OCI-LY7 (cell line): ENCODE data around the gene PRAMEF8. TPM values are rescaled to one million over a fixed set of nuclear protein-coding genes. Genes with fewer than 3 reads are reported as not detected.
"Not testable (repeated sequence)": the region's sequence is repeated elsewhere in the genome, so short reads cannot be mapped to it uniquely, and the experiment has no call there.

Source experiments
- Bru-seq: library from RNA; stranded (reverse); fragments of 400-500 nt; gene quantifications from one replicate; lab custom pipeline; 2021; lab: Mats Ljungman, UMichigan
- BruChase-seq, 2 experiments: library from RNA; stranded (reverse); fragments of 400-500 nt; gene quantifications; one replicate each; lab custom pipeline; 2021; lab: Mats Ljungman, UMichigan
- BruUV-seq: library from RNA; stranded (reverse); fragments of 400-500 nt; replicated peaks from 2 replicates; lab custom pipeline; 2021; lab: Mats Ljungman, UMichigan
- CTCF ChIA-PET: fragments of 300-600 bp; sonication (Branson Sonifier 250); formaldehyde crosslinking; loops from one replicate; lab custom pipeline; 2022; ENCODE audit warnings: antibody characterized with exemption; ENCODE audit not compliant: unreplicated experiment; lab: Charles Lee
- POLR2A ChIA-PET: fragments of 300-600 bp; sonication (Branson Sonifier 250); formaldehyde crosslinking; loops from one replicate; lab custom pipeline; 2022; ENCODE audit warnings: antibody characterized with exemption; lab: Charles Lee
- DNase-seq: peaks from one replicate; pipeline ENCODE4 v3.0.0-alpha.2; 2015; ENCODE audit warnings: low spot score
- H2AFZ ChIP-seq: fragments of 200-600 bp; sonication (generic), shearing (Covaris generic); 2 replicates; pipeline ENCODE4 v1.6.1; 2014; ENCODE audit warnings: mild to moderate bottlenecking, antibody characterized with exemption, low read length, moderate library complexity
- H3K27ac ChIP-seq: fragments of 200-600 bp; sonication (generic); 2 replicates; pipeline ENCODE4 v1.5.1; 2014; ENCODE audit warnings: mixed run types, low read depth, mild to moderate bottlenecking, moderate library complexity, low read length, inconsistent platforms; ENCODE audit not compliant: poor library complexity, severe bottlenecking
- H3K36me3 ChIP-seq: fragments of 200-600 bp; sonication (generic); 2 replicates; pipeline ENCODE4 v1.6.1; 2014; ENCODE audit warnings: mild to moderate bottlenecking, antibody characterized with exemption, low read length, moderate library complexity, mixed read lengths; ENCODE audit not compliant: insufficient read depth
- H3K4me1 ChIP-seq: fragments of 200-600 bp; sonication (generic); 2 replicates; pipeline ENCODE4 v1.5.1; 2014; ENCODE audit warnings: mild to moderate bottlenecking, low read length; ENCODE audit not compliant: insufficient read depth, poor library complexity, severe bottlenecking
- H3K4me2 ChIP-seq: fragments of 200-600 bp; sonication (generic); 2 replicates; pipeline ENCODE4 v1.6.1; 2014; ENCODE audit warnings: mild to moderate bottlenecking, low read length
- H3K4me3 ChIP-seq: fragments of 200-600 bp; sonication (generic); 2 replicates; pipeline ENCODE4 v1.5.1; 2014; ENCODE audit warnings: mild to moderate bottlenecking, low read depth, low read length; ENCODE audit not compliant: poor library complexity, severe bottlenecking
- H3K79me2 ChIP-seq: fragments of 200-600 bp; sonication (generic); 2 replicates; pipeline ENCODE4 v1.6.1; 2016; ENCODE audit warnings: low read depth, mild to moderate bottlenecking, low read length, moderate library complexity, mixed read lengths; ENCODE audit not compliant: insufficient read depth
- H3K9me2 ChIP-seq: fragments of 200-600 bp; sonication (generic); 2 replicates; pipeline ENCODE4 v1.6.1; 2016; ENCODE audit warnings: mild to moderate bottlenecking, low read length, mixed read lengths; ENCODE audit not compliant: insufficient read depth
- H3K9me3 ChIP-seq: fragments of 200-600 bp; sonication (generic); 2 replicates; pipeline ENCODE4 v1.6.1; 2014; ENCODE audit warnings: mild to moderate bottlenecking, mixed run types, low read length, mixed read lengths
- H4K20me1 ChIP-seq: fragments of 200-600 bp; sonication (generic); 2 replicates; pipeline ENCODE4 v1.6.1; 2014; ENCODE audit warnings: mild to moderate bottlenecking, antibody characterized with exemption, low read length, moderate library complexity, mixed read lengths; ENCODE audit not compliant: insufficient read depth
- intact Hi-C: fragments of 100-400 bp; cut with micrococcal nuclease; formaldehyde crosslinking; loops from one replicate; pipeline ENCODE4 v1.10.0; 2022; ENCODE audit not compliant: unreplicated experiment
- long read RNA-seq: library from polyadenylated mRNA; stranded (forward); transcript quantifications from one replicate; pipeline ENCODE4 v2.0.0, GENCODE V29; 2022
- total RNA-seq, 2 experiments: library from RNA; depleted of rRNA in 1 of 2; stranded (reverse); fragments of >200 nt in 1 of 2; shearing (Covaris generic) in 1 of 2; gene quantifications; 2 replicates each; pipeline ENCODE4 v1.2.3, GENCODE V29; 2014 to 2022

PRAMEF8 gene
- total RNA-seq (2014; rRNA removed; shearing (Covaris generic)) = not detected in 2 replicates
- total RNA-seq (2022) = not detected in 2 replicates
- Bru-seq, nascent RNA = not detected
- not detected for BruChase-seq, experiment 1, labeled RNA remaining after a 6-hour chase
- not detected for BruChase-seq, experiment 2, labeled RNA remaining after a 2-hour chase
- long read RNA-seq = 0 reads

DNA sequence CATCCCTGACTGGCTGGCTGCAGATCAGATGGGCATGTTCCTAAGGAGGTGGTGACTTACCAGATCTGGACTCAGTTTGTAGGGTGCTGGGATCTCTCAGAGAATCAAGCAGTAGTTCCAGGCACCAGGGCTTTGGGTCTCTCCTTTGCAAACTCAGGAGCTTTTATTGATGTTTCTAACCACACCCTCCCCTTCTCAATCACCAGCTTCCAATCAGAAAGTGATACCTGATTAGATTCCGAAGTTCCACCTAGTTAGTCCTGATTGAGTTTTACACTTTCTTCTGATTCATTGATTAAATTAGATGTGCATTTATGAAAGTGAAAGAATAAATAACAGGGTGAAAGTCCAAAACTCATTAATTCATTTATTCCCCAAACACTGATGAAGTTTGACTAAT lies at the start of gene PRAMEF8:
PRAMEF8 (minus strand) TSS at position 101 of the 400 bp plus-strand sequence. CDS start 1,046 bp downstream, outside the sequence.
- BruUV-seq, H2AFZ ChIP-seq, H3K27ac ChIP-seq, H3K4me3 ChIP-seq, H3K4me2 ChIP-seq, H3K79me2 ChIP-seq, H3K9me2 ChIP-seq, POLR2A ChIA-PET, H3K36me3 ChIP-seq, H3K9me3 ChIP-seq, H3K4me1 ChIP-seq, DNase-seq, intact Hi-C loops, CTCF ChIA-PET, H4K20me1 ChIP-seq: not testable (repeated sequence)

DNA sequence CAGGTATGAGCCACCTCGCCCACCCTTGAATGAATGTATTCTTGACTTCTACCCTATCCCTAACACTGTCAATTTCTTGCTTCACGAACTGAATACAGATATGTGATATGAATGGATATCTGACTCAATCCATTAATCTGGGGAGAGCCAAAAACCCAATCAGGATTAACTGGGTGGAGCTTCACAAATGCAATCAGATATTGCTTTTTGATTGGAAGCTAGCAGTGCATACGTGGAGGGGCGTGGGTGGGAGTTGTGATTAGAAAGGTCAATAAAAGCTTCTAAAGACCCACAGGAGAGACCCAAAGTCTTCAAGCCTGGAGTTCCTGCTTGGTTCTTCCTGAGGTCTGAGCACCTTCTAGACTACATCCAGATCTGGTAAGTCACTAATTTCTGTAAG lies 30.3 kb upstream of the PRAMEF8 start, which contains the start of gene PRAMEF15:
PRAMEF15 (plus strand) TSS at position 301 of the 400 bp plus-strand sequence. CDS start 2,827 bp downstream, outside the sequence.
- H3K36me3 ChIP-seq, H3K4me1 ChIP-seq, intact Hi-C loops, DNase-seq, BruUV-seq, H4K20me1 ChIP-seq, CTCF ChIA-PET, POLR2A ChIA-PET, H3K4me2 ChIP-seq, H3K79me2 ChIP-seq, H3K9me2 ChIP-seq, H3K9me3 ChIP-seq, H3K4me3 ChIP-seq, H3K27ac ChIP-seq, H2AFZ ChIP-seq: not testable (repeated sequence)

DNA sequence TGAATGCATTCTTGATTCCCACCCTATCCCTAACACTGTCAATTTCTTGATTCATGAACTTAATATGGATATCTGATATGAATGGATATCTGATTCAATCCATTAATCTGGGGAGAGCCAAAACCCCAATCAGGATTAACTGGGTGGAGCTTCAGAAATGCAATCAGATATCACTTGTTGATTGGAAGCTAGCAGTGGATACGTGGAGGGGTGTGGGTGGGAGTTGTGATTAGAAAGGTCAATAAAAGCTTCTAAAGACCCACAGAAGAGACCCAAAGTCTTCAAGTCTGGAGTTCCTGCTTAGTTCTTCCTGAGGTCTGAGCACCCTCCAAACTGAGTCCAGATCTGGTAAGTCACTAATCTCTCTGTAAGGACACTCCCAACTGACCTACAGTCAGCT lies 18.3 kb upstream of the PRAMEF8 start, which contains the start of gene PRAMEF33:
PRAMEF33 (plus strand) TSS at position 301 of the 400 bp plus-strand sequence. CDS start 2,416 bp downstream, outside the sequence.
- intact Hi-C loops, CTCF ChIA-PET, POLR2A ChIA-PET: not testable (repeated sequence)

DNA sequence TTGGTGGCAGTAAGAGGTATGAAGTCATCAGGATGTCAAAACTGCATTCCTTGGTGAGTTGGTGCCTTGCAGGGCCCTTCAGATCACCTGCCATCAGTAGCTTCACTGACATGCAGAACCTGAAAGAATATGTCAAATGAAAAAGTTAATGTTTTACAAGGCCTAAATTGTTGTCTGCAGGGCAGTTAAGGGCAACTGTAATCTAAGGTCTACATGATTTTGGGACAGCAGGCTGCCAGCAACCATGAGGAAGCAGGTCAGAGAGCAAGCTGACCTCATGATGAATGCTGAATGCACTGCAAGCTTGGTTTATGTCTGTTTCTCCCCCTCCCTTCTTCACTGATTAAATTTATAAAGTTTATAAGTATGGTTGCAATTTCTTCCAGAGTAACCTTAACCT lies 17.3 kb upstream of the PRAMEF8 start:
- H3K9me2 ChIP-seq, H3K79me2 ChIP-seq, H3K4me2 ChIP-seq, H3K4me1 ChIP-seq, POLR2A ChIA-PET, H3K36me3 ChIP-seq, H3K4me3 ChIP-seq, H4K20me1 ChIP-seq, H3K27ac ChIP-seq, DNase-seq, H3K9me3 ChIP-seq, intact Hi-C loops, H2AFZ ChIP-seq, CTCF ChIA-PET, BruUV-seq: not testable (repeated sequence)

More for the DNA sequence above, 18.3 kb upstream of the PRAMEF8 start, which contains the start of gene PRAMEF33:
- H3K9me3 ChIP-seq, H3K27ac ChIP-seq, H2AFZ ChIP-seq, H3K4me3 ChIP-seq, H3K79me2 ChIP-seq, H3K4me2 ChIP-seq, H4K20me1 ChIP-seq, H3K36me3 ChIP-seq, H3K4me1 ChIP-seq, H3K9me2 ChIP-seq, BruUV-seq, DNase-seq: not testable (repeated sequence)

DNA sequence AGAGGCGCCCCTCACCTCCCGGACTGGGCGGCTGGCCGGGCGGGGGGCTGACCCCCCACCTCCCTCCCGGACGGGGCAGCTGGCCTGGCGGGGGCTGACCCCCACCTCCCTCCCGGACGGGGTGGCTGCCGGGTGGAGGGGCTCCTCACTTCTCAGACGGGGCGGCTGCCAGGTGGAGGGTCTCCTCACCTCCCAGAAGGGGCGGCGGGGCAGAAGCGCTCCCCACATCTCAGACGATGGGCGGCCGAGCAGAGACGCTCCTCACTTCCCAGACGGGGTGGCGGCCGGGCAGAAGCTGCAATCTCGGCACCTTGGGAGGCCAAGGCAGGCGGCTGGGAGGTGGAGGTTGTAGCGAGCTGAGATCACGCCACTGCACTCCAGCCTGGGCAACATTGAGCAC lies 13.8 kb upstream of the PRAMEF8 start:
- CTCF ChIA-PET, H3K4me2 ChIP-seq, intact Hi-C loops, H3K79me2 ChIP-seq, POLR2A ChIA-PET, H3K9me2 ChIP-seq, BruUV-seq, H3K27ac ChIP-seq, H3K4me1 ChIP-seq, H3K36me3 ChIP-seq, H3K9me3 ChIP-seq, H3K4me3 ChIP-seq, H4K20me1 ChIP-seq, DNase-seq, H2AFZ ChIP-seq: not testable (repeated sequence)

DNA sequence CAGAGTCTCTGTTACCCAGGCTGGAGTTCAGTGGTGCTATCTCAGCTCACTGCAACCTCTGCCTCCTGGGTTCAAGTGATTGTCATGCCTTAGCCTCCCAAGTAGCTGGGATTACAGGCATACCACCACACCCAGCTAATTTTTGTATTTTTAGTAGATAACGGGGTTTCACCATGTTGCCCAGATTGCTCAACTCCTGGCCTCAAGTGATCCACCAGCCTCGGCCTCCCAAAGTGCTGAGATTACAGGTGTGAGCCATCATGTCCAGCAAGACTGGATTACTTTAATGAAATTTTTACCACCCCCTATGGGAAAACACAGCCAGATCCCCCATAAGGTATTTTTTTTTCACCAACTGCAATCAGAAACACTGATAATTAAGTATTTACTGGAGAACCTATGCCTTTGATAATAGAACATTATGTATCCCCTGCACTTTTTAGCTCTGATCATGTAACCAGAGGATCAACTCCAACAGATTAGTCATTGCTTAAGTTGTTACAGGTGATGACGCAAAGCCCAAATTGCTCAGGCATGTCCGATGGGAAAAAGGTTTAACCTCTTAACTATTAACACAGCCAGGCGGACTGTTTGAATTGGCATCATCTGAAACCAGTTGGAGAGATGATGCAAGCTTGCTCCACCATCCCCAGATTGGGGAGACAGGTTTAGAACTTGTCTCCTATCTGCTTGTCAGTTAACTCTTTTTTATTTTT lies 12.4 kb upstream of the PRAMEF8 start:
- H4K20me1 ChIP-seq, H3K4me1 ChIP-seq, H3K79me2 ChIP-seq, CTCF ChIA-PET, intact Hi-C loops, POLR2A ChIA-PET, H3K4me3 ChIP-seq, DNase-seq, H3K36me3 ChIP-seq, H2AFZ ChIP-seq, H3K9me3 ChIP-seq, H3K9me2 ChIP-seq, H3K4me2 ChIP-seq, BruUV-seq, H3K27ac ChIP-seq: not testable (repeated sequence)
